Erythroblast (primary cell): ENCODE measurements around the gene HCFC2.

Source experiments
- GATA1 ChIP-seq: IDR thresholded peaks from 2 replicates; pipeline ENCODE4 v1.6.1; 2011; ENCODE audit warnings: low read depth, mild to moderate bottlenecking, control low read depth, low read length, moderate library complexity
- POLR2A ChIP-seq: IDR thresholded peaks from 2 replicates; pipeline ENCODE4 v1.6.1; 2011; ENCODE audit warnings: mild to moderate bottlenecking, low read length

DNA sequence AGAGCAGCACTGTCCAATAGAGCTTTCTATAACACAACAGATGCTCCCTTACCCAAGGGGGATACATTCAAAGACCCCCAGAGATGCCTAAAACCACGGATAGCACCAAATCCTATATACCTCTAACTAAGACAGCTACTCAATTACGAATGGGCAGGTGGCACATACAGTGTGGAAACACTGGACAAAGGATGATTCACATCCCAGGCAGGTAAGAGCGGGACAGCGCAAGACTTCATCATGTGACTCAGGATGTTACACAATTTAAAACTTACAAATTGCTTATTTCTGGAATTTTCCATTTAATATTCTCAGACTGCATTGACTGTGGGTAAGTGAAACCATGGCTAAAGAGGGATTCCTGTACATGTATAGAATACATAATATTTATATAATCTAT lies 5.5 kb upstream of the HCFC2 start:
- TF ChIP-seq POLR2A (no peak), GATA1 (no peak)
